Neural cell (in vitro differentiated cells): ENCODE data around the gene RPL26. TPM values are rescaled to one million over a fixed set of nuclear protein-coding genes. Genes with fewer than 3 reads are reported as not detected.
A peak's percentile ranks its signal among the peaks of the same experiment; 100 is the strongest.

Source experiments
- H2AFZ ChIP-seq: fragments of 200-600, 300-800 bp; sonication (generic), shearing (Covaris generic); 2 replicates; pipeline ENCODE4 v1.6.0; 2014; ENCODE audit warnings: low read depth, mild to moderate bottlenecking, antibody characterized with exemption, low read length, moderate library complexity
- H3F3A ChIP-seq: fragments of 200-600 bp; shearing (Covaris generic); 2 replicates; pipeline ENCODE4 v1.6.1; 2016; ENCODE audit warnings: mild to moderate bottlenecking, moderate library complexity, mixed read lengths, antibody characterized with exemption, low read length; ENCODE audit not compliant: insufficient read depth, poor library complexity, severe bottlenecking
- H3K27ac ChIP-seq: fragments of 200-600, 300-800 bp; sonication (generic), shearing (Covaris generic); 2 replicates; pipeline ENCODE4 v1.5.1; 2014; ENCODE audit warnings: mild to moderate bottlenecking, low read length, moderate library complexity
- H3K27me3 ChIP-seq: fragments of 300-800, 200-600 bp; sonication (generic), shearing (Covaris generic); 2 replicates; pipeline ENCODE4 v1.6.0; 2014; ENCODE audit warnings: mild to moderate bottlenecking, low read depth, low read length, moderate library complexity; ENCODE audit not compliant: insufficient read depth
- H3K36me3 ChIP-seq: fragments of 300-800, 200-600 bp; sonication (generic), shearing (Covaris generic); 2 replicates; pipeline ENCODE4 v1.5.1; 2014; ENCODE audit warnings: mild to moderate bottlenecking, antibody characterized with exemption, low read length, moderate library complexity; ENCODE audit not compliant: insufficient read depth
- H3K4me2 ChIP-seq: fragments of 300-800, 200-600 bp; sonication (generic), shearing (Covaris generic); 2 replicates; pipeline ENCODE4 v1.6.0; 2014; ENCODE audit warnings: mild to moderate bottlenecking, low read length
- H3K4me3 ChIP-seq: fragments of 300-800, 200-600 bp; sonication (generic), shearing (Covaris generic); 2 replicates; pipeline ENCODE4 v1.5.1; 2014; ENCODE audit warnings: mild to moderate bottlenecking, low read length, moderate library complexity
- H3K79me2 ChIP-seq: fragments of 200-600 bp; shearing (Covaris generic); replicated peaks from 2 replicates; pipeline ENCODE4 v1.6.0; 2014; ENCODE audit warnings: mild to moderate bottlenecking, low read length, moderate library complexity; ENCODE audit not compliant: insufficient read depth
- H3K9ac ChIP-seq: fragments of 300-800, 200-600 bp; sonication (generic), shearing (Covaris generic); 2 replicates; pipeline ENCODE4 v1.6.1; 2016; ENCODE audit warnings: mild to moderate bottlenecking, low read length, mixed read lengths
- H3K9me2 ChIP-seq: fragments of 200-600 bp; shearing (Covaris generic); 2 replicates; pipeline ENCODE4 v1.6.1; 2016; ENCODE audit warnings: mild to moderate bottlenecking, low read length, mixed read lengths; ENCODE audit not compliant: insufficient read depth
- H3K9me3 ChIP-seq: fragments of 200-600, 300-800 bp; sonication (generic), shearing (Covaris generic); 2 replicates; pipeline ENCODE4 v1.6.1; 2016; ENCODE audit warnings: mild to moderate bottlenecking, mixed run types, low read length, moderate library complexity, mixed read lengths
- H4K20me1 ChIP-seq: fragments of 200-600 bp; shearing (Covaris generic); 2 replicates; pipeline ENCODE4 v1.6.1; 2016; ENCODE audit warnings: mild to moderate bottlenecking, mixed run types; ENCODE audit not compliant: insufficient read depth
- EP300 ChIP-seq: fragments of 450-650 bp; conservative IDR thresholded peaks from 2 replicates; pipeline ENCODE4 v1.6.1; 2014; ENCODE audit warnings: antibody characterized with exemption, mild to moderate bottlenecking, moderate library complexity; ENCODE audit not compliant: poor library complexity, severe bottlenecking
- EZH2 ChIP-seq: fragments of 200-600, 300-800 bp; shearing (Covaris generic), sonication (generic); IDR thresholded peaks from 2 replicates; pipeline ENCODE4 v1.6.1; 2014; ENCODE audit warnings: antibody characterized with exemption, low read length, borderline replicate concordance, mild to moderate bottlenecking; ENCODE audit not compliant: insufficient read depth, poor library complexity, severe bottlenecking
- MXI1 ChIP-seq: fragments of 450-650 bp; conservative IDR thresholded peaks from 2 replicates; pipeline ENCODE4 v1.6.1; 2014; ENCODE audit warnings: antibody characterized with exemption, mild to moderate bottlenecking; ENCODE audit not compliant: poor library complexity, severe bottlenecking
- POLR2AphosphoS5 ChIP-seq: IDR thresholded peaks from 2 replicates; pipeline ENCODE4 v1.6.1; 2012
- RAD21 ChIP-seq: fragments of 450-650 bp; conservative IDR thresholded peaks from 2 replicates; pipeline ENCODE4 v1.6.1; 2014; ENCODE audit warnings: antibody characterized with exemption, mild to moderate bottlenecking, moderate library complexity
- REST ChIP-seq: IDR thresholded peaks from 2 replicates; pipeline ENCODE4 v1.6.1; 2012; ENCODE audit warnings: borderline replicate concordance
- SMC3 ChIP-seq: fragments of 450-650 bp; conservative IDR thresholded peaks from 2 replicates; pipeline ENCODE4 v1.6.1; 2014; ENCODE audit warnings: antibody characterized with exemption, mild to moderate bottlenecking, moderate library complexity; ENCODE audit not compliant: poor library complexity
- TAF1 ChIP-seq: IDR thresholded peaks from 2 replicates; pipeline ENCODE4 v1.6.1; 2012; ENCODE audit warnings: low read depth
- polyA plus RNA-seq: library from polyadenylated mRNA; depleted of rRNA; stranded (reverse); fragments of >200 nt; gene quantifications from 2 replicates; pipeline ENCODE4 v1.2.3, GENCODE V29; 2014
- TF ChIP-seq, protein P1 (sequence below): fragments of 450-650 bp; IDR thresholded peaks from 2 replicates; pipeline ENCODE4 v1.5.1; 2014; ENCODE audit warnings: antibody characterized with exemption, mild to moderate bottlenecking, moderate library complexity; ENCODE audit not compliant: poor library complexity, severe bottlenecking

RPL26 gene
- polyA plus RNA-seq, 1 donor from 2014 or later = 4,061 TPM

DNA sequence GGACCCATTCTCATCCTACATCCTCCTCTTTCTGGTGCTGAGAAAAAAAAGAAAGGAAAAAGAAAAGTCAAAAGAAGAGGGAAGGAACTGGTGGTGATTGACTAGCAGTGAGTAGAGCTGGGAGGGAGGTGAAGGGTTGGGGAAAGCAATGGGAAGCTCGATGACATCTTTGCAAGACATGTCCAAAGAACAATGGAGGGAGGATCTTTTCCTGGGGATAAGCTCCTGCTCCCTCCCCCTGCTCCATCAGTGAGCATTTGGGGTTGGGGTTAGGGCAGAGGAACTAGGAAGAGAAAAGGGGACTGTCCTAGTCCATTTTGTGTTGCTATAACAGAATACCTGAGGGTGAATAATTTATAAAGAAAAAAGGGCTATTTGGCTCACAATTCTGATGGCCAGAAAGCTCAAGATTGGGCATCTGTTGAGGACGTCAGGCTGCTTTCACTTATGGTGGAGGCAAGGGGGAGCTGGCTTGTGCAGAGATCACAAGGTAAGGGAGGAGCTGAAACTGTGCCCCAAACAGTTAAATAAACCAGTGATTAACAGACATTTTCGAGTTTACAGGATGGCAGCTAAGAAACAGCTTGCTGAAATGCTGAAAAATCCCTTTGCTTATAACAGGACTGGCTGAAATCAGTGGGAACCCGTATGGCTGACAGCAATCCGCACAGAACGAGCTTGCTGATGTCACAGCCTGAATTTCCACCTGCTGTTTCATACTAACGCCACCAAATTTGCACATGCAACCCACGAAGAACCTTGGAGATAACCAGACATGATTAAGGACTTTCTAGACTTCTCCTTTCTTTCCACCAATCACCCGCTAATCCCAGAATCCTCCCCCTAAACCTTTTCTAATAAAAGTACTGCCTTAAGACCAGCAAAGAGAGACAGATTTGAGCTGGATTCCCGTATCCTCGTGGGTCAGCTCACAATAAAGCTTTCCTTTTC lies 44.9 kb downstream of the RPL26 start:
- Histone ChIP-seq H4K20me1 (no peaks in the 10 kb centered on the region), H2AFZ (no peak overlapping the region), H3K9me3 (no peaks in the 10 kb centered on the region), H3K9me2 (no peaks in the 10 kb centered on the region), H3K4me3 (peak overlapping the region; percentile 11), H3K4me2 (no peak overlapping the region), H3K9ac (peak overlapping the region; percentile 26), H3F3A (no peaks in the 10 kb centered on the region), H3K36me3 (no peaks in the 10 kb centered on the region), H3K27me3 (no peaks in the 10 kb centered on the region), H3K79me2 (no peaks in the 10 kb centered on the region), H3K27ac (peak overlapping the region; percentile 5)
- TF ChIP-seq POLR2AphosphoS5 = no peak
- TF ChIP-seq EP300 = peak; percentile 27

DNA sequence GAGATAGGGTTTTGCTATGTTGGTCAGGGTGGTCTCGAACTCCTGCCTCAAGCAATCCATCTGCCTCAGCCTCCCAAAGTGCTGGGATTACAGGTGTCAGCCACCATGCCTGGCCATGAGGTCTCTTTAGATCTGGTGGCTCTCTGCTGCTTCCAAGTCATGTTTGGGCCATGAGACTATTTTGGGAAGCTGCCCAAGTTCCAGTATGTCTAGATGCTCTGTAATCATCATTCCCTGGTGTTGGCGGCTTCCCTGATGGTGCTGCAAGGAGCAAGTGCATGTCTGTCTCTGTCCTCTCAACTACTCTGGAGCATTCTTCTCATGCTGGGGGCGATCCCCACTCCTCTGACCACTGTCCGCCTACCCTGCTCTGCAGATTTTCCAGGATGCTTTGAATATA lies 49.7 kb downstream of the RPL26 start:
- H3K9me3 ChIP-seq = no peaks in the 10 kb centered on the region
- no peaks in the 10 kb centered on the region for H3F3A ChIP-seq
- no peak overlapping the region for H3K4me2 ChIP-seq
- no peak overlapping the region for H3K27ac ChIP-seq
- no peak overlapping the region for H3K9ac ChIP-seq
- no peaks in the 10 kb centered on the region for H3K79me2 ChIP-seq
- H3K4me3 ChIP-seq = no peak overlapping the region
- no peaks in the 10 kb centered on the region for H3K36me3 ChIP-seq
- no peaks in the 10 kb centered on the region for H3K27me3 ChIP-seq
- TF ChIP-seq SMC3 (no peak), EZH2 (no peak), MXI1 (no peak), POLR2AphosphoS5 (no peak), TAF1 (no peak), RAD21 (no peak), EP300 (no peak), REST (no peak)
- TF ChIP-seq, protein P1, sequence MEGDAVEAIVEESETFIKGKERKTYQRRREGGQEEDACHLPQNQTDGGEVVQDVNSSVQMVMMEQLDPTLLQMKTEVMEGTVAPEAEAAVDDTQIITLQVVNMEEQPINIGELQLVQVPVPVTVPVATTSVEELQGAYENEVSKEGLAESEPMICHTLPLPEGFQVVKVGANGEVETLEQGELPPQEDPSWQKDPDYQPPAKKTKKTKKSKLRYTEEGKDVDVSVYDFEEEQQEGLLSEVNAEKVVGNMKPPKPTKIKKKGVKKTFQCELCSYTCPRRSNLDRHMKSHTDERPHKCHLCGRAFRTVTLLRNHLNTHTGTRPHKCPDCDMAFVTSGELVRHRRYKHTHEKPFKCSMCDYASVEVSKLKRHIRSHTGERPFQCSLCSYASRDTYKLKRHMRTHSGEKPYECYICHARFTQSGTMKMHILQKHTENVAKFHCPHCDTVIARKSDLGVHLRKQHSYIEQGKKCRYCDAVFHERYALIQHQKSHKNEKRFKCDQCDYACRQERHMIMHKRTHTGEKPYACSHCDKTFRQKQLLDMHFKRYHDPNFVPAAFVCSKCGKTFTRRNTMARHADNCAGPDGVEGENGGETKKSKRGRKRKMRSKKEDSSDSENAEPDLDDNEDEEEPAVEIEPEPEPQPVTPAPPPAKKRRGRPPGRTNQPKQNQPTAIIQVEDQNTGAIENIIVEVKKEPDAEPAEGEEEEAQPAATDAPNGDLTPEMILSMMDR = no peak
- no peak overlapping the region for H2AFZ ChIP-seq
- no peaks in the 10 kb centered on the region for H4K20me1 ChIP-seq
- no peaks in the 10 kb centered on the region for H3K9me2 ChIP-seq
